Measurements from ENCODE around the gene FNDC8. TPM values are rescaled to one million over a fixed set of nuclear protein-coding genes. Genes with fewer than 3 reads are reported as not detected.

FNDC8 gene
- total and polyA plus RNA-seq, 9 of the 15 experiments (the other 6 are each of a cell fraction or from before 2014, with no cell fraction given): 0.04 TPM; not detected in 8

- in situ Hi-C loops (cut with MboI) (no loop called here), intact Hi-C loops (cut with micrococcal nuclease) (loop anchor here (5.0 kb wide), 2 partner anchors 89 to 104 kb away; partner anchors contain the start of gene LIG3)
- FAIRE-seq (no peak), DNase-seq (ENCODE audit: extremely low read depth in 1 of 4, low spot score in 3 of 4) (no peak), ATAC-seq (no peak)
- peaks cover 3% of the 10 kb centered on the region for H3K9me1 ChIP-seq (ENCODE audit: control insufficient read depth, insufficient read depth, low read length)
- WGBS (ENCODE audit: insufficient coverage, low coverage, missing lambda C conversion rate): 94% methylated on average over 8 of the region's 8 CpGs
- no peaks in the 10 kb centered on the region for H3K36me3 ChIP-seq (ENCODE audit: control insufficient read depth, insufficient read depth, low read length)
- no peak overlapping the region for H3K4me3 ChIP-seq
- H3K9me3 ChIP-seq (replicated peaks; ENCODE audit: control insufficient read depth, insufficient read depth, low read depth, low read length): no peaks in the 10 kb centered on the region
- H3K9ac ChIP-seq (ENCODE audit: insufficient read depth in 1 of 2, low read depth in 2 of 2, low read length in 2 of 2): no peak overlapping the region
- CTCF ChIA-PET (ENCODE audit: low intra/inter-chr PET ratio): no interaction called here
- POLR2A ChIA-PET: interaction anchor here (0.6 to 2.5 kb wide), 5 partner anchors 22 to 1056 kb away, joined by 3 to 13 read pairs (median 3); partner anchors contain the start of genes LIG3 and RFFL
- peaks cover 58% of the 10 kb centered on the region for H3K79me2 ChIP-seq (ENCODE audit: control insufficient read depth, insufficient read depth, low read length)
- no peak for TF ChIP-seq ZNF347 (CRISPR knock-in tag; IDR thresholded peaks at IDR 0.05; ENCODE audit: low read depth)
- 0 out of 2 replicates have a peak, but pooled peaks have one; percentile 33 for TF ChIP-seq HMBOX1 (IDR thresholded peaks at IDR 0.05)
- TF ChIP-seq ILF3 (IDR thresholded peaks at IDR 0.05; ENCODE audit: borderline replicate concordance): no peak
- H4K20me1 ChIP-seq (replicated peaks; ENCODE audit: control insufficient read depth, insufficient read depth, low read length): no peaks in the 10 kb centered on the region
- H3K27ac ChIP-seq (ENCODE audit: extremely low read depth, low read depth, low read length): no peak overlapping the region
- H3K4me2 ChIP-seq (ENCODE audit: insufficient read depth, low read length): no peak overlapping the region
- peaks cover 22 to 36% of the 10 kb centered on the region in 2 experiments for H3K4me1 ChIP-seq (replicated peaks in 1 of 2; ENCODE audit: control insufficient read depth in 2 of 2, insufficient read depth in 2 of 2, low read length in 2 of 2)
- BruUV-seq (replicated peaks): no TSS peak
- no peaks in the 10 kb centered on the region for H3K27me3 ChIP-seq (ENCODE audit: control insufficient read depth in 2 of 2, insufficient read depth in 2 of 2, low read length in 2 of 2)
- no peak overlapping the region for H2AFZ ChIP-seq (ENCODE audit: low read depth, low read length)
Measured at GRCh38 chr17:35086164-35086563, 35.3 kb upstream of the FNDC8 start.
